ENCODE results near the gene IL4R.

- TF ChIP-seq CTCF (IDR thresholded peaks at IDR 0.05), result no peak
- TF ChIP-seq POLR2A (IDR thresholded peaks at IDR 0.05), result no peak
- no peak for TF ChIP-seq EP300 (IDR thresholded peaks at IDR 0.05)
Observed at GRCh38 chr16:27301236-27301861, 12.4 kb upstream of the IL4R start.
